ENCODE results near the gene SLC23A2.
"Not testable (repeated sequence)": the region's sequence is repeated elsewhere in the genome, so short reads cannot be mapped to it uniquely, and the experiment has no call there.

SLC23A2 gene

DNA sequence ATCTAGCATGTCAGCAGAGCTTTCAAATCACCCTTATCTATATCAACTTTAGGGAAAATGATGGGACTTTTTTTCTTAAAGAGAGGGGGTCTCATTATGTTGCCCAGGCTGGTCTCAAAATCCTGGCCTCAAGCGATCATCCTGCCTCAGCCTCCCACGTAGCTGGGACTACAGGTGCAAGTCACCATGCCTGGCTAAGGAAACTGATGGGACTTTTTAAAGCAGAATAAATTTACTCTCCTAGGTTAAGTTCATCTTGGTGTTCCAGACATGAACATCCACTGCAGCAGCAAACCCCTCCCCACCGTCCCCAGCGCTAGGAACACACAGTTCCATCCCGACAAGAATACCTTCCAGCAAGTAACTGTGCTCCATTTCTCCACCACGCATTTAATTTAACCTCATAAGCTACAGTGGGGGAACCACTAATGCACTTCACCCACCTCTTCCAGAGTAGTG, 64.9 kb downstream of the SLC23A2 start:
- DNase-seq (ENCODE audit: low spot score), result no peak

DNA sequence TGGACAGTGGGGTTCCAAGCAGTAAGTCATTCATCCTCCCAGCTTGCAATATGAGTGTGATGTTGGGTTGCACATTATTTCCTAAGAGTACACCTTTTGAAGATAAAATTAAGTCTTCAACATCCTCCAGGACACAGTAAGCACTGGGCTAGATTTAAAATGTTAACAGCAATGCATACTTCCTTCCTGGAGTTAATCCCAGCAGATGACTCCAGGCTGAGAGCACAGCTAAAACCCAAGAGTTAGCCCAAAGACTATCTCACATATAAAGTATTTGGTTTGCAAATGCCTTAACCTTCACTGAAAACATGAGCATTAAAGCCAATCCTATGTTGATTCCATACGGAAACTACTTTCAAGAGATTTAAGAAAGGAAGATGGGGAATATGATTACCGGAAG, 69.2 kb downstream of the SLC23A2 start:
- DNase-seq (ENCODE audit: low spot score), result no peak

DNA sequence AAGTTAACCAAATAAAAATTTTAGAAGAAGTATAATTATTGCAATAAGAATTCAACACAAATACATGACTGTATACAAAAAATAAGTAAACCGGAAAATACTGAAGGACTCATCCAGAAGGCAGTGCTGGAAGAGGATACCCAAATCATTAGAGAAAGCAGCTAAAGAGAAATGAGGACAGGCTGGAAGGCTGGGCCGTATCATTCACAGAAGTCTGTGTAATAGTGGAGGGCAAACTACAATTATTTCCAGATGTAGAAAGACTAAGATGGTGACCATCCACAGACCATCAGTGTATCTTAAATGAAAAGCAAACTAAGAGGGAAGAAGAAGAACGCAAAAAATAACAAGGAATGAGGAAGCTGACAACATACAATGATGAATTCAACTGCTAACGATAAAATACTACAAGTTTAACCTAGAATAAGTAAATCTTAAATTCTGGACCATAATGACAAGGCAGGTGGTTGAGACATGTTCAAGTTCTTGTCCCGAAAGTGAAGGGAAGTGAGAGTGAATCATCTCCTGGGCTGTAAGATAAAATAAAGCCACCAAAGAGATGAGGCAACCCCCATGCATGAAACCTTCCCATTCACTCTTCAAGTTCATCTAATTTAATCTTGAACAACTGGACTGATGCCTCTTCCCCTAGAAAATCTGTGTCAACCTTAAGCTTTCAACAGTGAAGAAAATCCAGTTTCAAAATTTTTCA, 71.5 kb downstream of the SLC23A2 start:
- no peak for DNase-seq (ENCODE audit: low spot score)

DNA sequence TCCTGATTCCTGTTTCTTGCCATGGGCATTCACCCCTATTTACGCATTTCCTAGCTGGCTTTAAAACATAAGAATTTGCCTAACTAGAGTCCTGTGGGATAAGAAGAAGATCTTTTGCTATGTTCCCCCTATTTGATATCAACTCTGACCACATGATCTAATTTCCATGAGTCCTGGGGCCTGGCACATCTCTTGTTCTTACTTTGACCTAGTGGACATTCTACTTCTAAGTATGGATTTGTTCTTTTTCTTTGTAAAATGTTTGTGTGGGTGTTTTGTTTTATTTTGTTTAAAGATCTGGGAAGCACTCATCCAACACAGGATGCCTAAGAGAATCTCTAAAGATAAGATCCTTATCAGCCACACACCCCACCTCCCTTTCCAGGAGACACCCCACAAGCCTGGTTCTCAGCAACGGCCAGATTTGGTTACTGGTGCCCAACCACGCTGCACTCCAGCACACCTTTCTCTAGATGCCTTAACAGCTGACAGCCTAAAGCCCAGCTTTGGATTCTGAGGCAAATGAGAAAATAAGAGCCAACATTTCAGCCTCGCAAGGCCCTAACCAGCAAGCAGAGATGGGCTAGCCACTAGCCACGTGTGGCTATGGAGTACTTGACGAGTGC, 74.7 kb downstream of the SLC23A2 start:
- no peak for DNase-seq (ENCODE audit: low spot score)

DNA sequence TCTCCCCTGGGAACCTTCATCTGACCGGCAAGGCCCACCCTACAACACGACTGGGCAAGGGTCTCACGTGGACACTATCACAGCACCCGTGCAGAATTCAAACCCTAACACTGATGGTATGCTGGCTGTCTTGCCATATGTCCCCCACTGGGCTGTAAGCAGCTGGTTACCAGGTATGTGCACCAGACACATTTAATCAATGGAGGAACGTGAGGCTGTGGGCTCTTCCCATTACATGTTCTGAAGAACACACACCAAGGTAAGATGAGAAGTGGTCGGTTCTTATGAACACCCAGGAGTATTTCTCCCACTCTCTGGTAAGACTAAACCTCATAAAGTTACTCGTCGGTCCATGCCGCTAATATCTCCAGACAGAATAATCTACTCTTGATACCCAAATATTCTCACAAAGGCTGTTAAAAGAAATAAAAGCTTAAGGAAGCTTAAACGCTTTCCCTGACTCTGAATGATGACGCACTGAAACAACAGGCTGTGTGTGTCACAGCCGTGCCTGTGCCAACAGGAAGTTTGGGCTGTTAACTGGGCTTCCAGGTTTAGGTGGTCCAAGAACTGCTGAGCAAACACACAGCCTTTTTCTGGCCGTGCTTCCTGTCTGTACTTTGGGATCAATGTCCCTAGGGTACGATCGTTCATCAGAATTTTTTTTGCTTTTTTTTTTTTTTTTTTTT, 75.3 kb downstream of the SLC23A2 start:
- no peak for DNase-seq (ENCODE audit: low spot score)

DNA sequence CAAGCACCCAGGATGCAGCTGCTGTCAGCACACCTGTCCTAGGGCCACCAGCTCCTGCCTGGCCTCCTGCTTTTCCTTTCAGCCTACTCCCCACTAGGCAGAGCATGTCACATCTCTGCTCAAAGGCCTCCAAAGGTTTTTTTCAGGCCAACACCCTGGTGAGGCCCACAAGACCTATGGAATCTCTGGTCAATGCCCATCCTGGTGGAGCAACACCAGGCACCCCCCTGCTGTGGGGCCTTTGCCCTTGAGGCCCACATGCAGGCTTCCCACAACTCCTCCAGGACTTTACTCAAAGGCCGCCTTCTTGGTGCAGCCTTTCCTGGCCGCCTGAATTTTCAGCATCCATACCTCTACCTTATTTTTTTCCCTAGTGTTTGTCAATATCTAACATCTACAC, 76.9 kb downstream of the SLC23A2 start:
- DNase-seq (ENCODE audit: low spot score), result no peak

DNA sequence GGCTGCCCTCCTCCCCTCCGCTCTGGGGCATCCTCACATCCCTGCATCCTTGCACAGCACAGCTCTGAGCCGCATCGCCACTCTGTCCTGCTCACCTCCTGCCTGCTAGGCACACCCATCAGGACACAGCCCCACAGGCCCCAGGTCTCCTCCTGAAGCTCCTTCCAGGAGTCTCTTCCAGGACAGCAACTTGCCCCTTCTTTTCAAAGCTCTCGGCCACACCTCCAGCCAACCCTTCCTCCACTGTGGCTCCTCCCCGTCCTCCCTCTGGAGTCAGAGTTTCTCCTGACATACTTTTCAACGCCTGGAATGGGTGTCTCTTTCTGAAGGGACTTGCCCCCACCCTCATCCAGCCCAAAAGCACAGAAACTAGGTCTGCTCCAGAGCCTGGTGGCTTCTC, 77.3 kb downstream of the SLC23A2 start:
- DNase-seq (ENCODE audit: low spot score), result no peak

DNA sequence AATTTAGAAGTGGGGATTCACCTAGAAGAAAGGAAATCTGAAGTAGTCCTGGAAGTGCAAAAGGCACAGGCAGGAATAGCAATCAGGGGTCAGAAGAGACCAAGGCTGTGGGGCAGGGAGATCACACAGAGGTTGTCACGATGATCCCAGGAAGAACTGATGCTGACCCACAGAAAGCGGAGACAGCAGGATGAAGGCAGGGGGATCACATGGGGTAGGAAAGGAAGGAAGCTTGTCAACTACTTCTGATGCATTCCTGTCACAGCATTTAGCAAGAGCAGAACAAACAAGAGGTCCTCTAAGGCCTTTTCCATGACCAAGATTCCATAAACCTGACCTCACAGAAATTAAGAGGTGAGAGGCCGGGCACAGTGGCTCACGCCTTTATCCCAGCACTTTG, 79.1 kb downstream of the SLC23A2 start:
- no peak for DNase-seq (ENCODE audit: low spot score)

DNA sequence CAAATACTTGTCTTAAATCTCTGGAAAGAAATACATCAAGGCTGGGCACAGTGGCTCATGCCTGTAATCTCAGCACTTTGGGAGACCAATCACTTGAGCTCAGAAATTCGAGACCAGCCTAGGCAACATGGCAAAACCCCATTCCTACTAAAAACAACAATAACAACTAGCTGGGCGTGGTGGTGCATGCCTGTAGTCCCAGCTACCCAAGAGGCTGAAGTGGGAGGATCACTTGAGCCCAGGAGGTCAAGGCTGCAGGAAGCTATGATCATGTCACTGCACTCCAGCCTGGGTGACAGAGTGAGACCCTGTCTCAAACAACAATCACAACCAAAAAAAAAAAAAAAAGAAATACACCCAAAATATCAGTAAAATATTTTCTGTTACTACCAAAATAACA, 80.0 kb downstream of the SLC23A2 start:
- not testable (repeated sequence) for DNase-seq (ENCODE audit: low spot score)

DNA sequence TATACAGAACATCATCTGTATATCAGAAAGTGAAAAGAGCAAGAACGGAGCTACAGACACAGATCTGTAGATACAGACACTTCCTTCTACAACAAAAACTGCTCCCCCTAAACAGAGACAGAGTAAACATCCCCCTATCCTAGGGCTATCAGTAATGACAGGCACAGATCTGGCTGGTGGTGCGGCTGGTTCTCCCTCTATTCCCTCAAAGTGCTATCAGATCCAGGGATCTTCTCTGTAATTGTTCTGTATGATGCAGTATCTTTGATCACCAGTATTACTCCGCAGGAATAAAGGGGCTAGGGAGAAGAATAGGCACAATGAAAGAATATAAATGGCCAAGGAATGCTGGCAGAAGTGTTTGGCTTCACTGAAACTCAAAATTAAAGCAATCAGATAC, 80.7 kb downstream of the SLC23A2 start:
- DNase-seq (ENCODE audit: low spot score), result no peak

DNA sequence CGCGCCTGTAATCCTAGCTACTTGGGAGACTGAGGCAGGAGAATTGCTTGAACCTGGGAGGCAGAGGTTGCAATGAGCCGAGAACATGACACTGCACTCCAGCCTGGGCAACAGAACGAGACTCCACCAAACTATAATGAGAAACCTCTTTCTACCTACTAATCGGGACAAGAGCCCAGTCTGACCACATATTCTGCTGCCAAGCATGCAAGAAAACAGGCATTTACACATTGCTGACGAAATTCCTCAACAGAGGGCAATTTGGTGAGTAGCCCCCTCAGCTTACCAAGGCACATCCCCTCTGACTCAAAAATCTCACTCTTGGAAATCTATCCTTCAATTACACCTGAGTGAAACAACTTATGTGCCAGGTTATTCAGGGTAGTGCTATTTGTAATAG, 81.2 kb downstream of the SLC23A2 start:
- DNase-seq (ENCODE audit: low spot score), result no peak

DNA sequence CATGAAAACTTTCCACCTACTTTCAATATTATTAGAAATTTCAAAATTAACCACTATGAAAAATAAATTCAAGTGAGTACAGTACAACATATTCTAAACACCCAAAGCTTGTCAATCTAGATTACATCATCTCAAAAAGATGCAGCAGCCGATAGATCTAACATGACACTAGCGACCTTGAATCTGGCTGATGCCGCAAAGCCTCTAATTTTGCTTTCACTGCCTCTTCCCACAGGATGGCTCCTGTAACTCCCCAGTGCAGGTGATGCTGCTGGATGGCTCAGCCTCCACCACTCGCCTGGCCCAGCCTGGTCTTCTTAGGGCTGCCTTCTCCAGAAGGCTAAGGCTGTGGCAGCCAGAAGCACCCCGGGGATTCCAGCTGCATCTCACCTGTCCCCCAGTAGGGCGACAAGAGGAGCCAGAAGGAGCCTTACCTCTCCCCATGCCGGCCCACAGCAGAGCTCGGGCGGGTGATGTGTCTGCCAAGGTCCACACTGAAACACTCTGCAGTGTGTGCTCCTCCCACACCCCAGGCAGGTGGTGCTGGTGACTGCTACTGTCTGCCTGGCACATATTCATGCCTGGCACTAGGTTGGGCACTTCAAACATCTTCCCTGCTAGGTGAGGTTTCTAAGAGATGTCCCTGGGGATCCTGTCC, 82.1 kb downstream of the SLC23A2 start:
- DNase-seq (ENCODE audit: low spot score), result no peak

DNA sequence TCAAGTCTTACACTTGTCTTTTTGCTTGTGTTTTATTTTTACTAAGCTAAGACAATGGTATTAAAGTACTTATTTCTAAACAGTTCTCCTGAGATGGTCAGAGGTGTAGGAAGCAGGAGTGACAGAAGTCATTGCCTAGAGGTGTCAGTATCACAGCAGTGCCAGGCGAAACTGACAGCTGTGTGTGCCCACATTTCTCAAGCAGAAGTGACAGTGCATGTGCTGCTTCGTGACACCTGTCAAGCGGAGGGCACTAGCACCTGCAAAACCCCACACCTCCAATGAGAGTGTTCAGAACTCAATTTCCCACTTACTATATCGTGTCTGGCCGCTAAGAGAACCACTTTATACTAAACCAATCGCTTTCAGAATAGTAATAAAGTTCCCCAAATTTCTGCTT, 82.8 kb downstream of the SLC23A2 start:
- DNase-seq (ENCODE audit: low spot score), result no peak

DNA sequence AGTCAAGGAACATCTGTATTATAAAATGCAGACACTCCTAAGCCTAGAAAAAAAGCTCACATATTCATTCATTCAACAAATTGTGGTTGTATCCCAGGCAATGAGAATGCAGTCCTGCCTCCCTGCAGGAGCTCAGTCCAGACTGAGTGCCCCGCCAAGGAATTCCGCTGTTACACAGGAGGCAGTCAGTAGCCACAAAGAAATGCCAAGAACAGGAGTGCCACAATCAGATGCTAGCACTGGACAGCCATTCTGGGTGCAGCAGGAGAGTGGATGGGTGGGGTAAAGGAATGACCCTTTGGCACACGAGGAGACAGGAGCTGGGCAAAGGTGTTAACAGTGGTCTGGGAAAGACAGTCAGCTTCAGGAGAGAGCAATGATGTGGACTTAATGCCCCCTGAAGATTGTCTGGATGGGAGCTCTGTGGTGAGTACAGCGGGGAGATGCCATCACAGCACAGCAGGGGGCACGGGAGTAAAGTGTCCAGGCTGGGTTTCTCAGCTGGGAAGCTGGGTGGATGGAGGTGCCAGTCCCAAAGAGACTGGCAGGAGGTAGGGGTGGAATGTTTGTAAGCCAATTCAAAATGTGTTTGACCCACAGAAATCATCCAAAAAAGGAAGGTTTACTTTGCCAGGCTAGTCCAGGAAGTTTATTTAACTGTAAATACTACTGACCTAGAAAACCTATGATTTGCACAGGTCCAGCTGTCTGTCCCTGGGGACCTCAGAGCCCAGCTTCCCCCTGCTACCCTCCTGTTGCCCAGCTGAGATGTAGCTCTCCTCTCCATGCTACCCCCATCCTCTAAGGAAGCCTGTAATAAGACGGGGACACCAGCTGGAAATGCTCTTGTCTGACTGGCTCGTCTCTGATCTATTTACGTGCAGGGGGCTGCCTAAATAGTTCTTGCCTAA, 84.1 kb downstream of the SLC23A2 start:
- no peak for DNase-seq (ENCODE audit: low spot score)

DNA sequence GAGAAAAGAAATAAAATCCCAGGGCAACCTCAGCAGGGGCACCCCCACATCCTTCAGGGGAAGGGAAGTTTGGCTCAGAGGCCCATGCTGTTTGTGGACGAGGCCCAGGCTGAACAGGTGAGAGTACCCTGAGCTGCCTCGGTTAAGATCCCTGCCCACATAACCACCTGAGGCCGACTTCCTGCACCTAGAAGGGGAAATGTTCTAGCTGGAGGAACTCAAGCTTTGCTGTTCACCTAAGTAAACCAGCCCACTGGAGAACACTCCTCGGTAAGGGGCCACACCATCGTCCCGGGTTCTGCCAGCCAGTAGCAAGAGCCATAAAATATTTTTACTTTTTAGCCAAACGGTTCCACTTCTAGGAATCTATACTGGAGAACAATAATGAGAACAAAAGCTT, 88.2 kb downstream of the SLC23A2 start:
- no peak for DNase-seq (ENCODE audit: low spot score)

DNA sequence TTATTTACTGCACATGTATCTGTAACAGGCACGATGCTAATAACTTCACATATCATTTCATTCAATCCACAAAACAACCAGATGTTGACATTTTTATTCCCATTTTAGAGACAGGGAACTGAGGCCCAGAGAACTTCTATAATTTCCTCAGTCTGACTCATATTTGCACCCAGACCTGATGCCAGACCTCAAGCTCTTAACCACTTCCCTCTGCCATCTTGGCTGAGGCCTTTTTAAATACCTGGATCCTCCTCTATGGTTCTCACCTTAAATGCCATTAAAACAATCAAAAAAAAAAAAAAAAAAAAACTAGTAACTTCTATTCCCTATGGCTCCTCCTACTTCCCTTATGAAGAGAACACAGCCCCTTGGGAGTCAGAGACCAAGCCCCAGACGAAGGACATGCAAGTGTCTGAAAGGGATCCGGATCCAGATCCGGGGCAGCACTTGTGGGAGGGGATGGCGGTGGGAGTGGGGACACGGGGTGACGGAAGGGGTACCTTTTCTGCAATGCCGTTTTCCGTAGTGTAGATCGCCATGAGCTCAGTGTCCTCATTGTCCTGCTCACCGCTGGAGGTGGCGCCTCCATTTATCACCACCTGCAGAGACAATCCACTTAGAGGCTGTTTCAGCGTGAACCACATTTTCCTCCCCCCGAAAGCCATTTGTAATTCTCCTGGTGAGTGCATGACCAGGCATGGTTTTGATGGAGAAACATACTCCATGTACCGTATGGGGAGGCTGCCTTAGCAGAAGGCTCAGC, 88.7 kb downstream of the SLC23A2 start:
- DNase-seq (ENCODE audit: low spot score), result no peak

DNA sequence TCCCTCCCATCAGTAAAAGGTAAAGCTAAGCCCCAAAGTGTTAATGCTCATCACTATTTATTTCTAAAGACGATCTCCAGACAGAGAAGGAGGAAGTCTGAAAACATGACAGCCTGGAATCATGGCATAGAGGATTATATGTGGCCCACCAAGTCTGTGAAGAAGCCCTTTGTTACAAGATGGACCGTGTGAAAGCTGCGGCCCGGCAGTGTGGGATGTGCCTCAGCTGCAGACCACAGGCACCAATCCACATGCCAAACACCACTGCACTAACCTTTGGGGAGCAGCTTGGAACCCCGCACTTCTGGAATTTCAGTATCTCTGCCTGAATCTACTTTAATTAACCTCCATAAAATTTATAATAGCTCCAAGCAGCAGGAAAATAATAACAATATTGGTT, 90.4 kb downstream of the SLC23A2 start:
- no peak for DNase-seq (ENCODE audit: low spot score)

DNA sequence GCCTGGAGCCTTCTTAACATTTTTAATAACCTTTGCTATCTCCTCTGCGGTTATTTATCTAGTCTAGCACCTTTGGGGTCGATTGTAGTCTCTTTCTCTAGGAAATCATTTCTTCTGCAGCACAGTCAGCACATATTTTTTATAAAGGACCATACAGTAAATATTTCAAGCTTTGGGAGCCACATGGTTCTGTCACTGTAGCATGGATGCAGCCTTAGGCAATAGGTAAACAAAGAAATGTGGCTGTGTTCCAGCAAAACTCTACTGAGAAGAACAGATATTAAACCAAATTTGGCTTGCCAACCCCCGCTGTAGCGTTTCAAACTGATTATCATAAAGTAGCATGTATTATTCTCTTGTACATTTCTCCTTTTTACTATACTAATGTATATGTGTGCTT, 95.7 kb downstream of the SLC23A2 start:
- DNase-seq (ENCODE audit: low spot score), result no peak

DNA sequence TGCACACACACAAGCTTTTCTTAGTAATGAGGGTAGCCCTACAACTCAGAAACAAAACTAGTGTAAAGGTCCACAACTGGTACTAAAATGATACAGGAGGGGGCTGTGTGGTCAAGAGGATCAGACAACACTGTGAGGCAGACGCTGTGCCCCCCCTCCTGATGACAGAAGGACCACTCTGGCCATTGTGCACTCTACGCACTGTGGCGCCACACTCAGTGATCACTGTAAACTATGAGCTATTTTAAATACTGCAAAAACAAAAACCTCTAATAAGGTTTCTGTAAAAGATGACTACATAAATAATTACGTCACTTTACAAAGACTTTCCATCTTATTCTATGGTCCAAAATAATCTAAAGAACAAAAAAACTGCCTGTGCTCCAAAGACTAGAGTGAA, 96.1 kb downstream of the SLC23A2 start:
- DNase-seq (ENCODE audit: low spot score), result no peak

DNA sequence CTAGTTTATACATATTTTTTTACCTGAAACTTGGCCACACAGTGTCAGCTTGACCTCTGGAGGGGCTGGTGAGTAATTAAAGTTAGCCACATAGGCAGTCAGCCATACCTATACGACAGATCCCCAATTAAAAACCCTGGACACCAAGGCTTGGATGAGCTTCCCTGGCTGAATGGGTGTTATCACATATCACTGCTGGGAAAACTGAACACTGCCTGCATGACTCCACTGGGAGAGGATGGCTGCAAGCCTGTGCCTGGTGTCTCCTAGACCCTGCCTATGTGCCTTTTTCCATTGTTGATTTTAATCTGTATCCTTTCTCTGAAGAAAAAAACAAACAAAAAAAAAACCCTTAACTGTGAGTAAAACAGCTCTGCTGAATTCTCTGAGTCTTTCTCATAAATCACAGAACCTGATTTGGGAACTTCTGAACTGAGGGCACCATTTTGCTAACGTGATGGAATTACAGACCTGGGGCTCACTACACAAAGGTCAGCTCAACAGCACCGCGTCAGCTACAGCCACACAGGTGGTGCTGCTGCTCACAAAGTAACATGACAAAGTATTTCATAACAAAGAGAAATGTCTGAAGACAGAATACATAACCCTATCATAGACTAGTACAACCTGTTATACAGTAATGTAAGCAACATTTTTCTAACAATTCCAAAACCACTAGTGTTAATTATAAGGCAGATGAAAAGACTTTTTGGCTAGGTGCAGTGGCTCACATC, 97.0 kb downstream of the SLC23A2 start:
- no peak for DNase-seq (ENCODE audit: low spot score)

Data from HuH-7.5 (cell line).